ENCODE data around the gene PHC3.

DNA sequence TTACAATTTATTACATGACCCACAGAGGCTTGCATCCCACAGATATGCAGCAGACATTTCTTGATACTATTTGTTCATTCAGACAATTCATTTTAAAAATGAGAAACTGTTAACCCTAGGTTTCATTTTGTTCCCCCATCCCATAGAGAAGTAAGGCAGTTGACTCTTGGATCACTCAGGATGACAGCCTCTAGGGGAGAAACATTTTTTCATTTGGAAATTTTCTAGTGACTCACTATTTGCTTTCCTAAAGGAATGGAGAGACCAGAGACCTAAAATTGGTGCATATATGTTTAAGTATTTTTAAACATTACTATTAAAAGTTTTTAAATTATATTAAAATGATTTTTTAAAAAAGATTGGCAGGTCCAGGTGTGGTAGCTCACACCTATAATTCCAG, 19.5 kb upstream of the PHC3 start:
- TF ChIP-seq, protein P1, sequence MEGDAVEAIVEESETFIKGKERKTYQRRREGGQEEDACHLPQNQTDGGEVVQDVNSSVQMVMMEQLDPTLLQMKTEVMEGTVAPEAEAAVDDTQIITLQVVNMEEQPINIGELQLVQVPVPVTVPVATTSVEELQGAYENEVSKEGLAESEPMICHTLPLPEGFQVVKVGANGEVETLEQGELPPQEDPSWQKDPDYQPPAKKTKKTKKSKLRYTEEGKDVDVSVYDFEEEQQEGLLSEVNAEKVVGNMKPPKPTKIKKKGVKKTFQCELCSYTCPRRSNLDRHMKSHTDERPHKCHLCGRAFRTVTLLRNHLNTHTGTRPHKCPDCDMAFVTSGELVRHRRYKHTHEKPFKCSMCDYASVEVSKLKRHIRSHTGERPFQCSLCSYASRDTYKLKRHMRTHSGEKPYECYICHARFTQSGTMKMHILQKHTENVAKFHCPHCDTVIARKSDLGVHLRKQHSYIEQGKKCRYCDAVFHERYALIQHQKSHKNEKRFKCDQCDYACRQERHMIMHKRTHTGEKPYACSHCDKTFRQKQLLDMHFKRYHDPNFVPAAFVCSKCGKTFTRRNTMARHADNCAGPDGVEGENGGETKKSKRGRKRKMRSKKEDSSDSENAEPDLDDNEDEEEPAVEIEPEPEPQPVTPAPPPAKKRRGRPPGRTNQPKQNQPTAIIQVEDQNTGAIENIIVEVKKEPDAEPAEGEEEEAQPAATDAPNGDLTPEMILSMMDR (IDR thresholded peaks at IDR 0.05), result no peak
- TF ChIP-seq POLR2A (IDR thresholded peaks at IDR 0.05), result no peak
